HG03521 (cell line): Measurements from ENCODE around the gene SPACA4.

Experiments used
- ATAC-seq: cut with Tn5 transposase; IDR thresholded peaks from one replicate; pipeline ENCODE4 v1.9.1; 2021; ENCODE audit warnings: mild to moderate bottlenecking, moderate library complexity; ENCODE audit not compliant: unreplicated experiment

The SPACA4 gene

DNA sequence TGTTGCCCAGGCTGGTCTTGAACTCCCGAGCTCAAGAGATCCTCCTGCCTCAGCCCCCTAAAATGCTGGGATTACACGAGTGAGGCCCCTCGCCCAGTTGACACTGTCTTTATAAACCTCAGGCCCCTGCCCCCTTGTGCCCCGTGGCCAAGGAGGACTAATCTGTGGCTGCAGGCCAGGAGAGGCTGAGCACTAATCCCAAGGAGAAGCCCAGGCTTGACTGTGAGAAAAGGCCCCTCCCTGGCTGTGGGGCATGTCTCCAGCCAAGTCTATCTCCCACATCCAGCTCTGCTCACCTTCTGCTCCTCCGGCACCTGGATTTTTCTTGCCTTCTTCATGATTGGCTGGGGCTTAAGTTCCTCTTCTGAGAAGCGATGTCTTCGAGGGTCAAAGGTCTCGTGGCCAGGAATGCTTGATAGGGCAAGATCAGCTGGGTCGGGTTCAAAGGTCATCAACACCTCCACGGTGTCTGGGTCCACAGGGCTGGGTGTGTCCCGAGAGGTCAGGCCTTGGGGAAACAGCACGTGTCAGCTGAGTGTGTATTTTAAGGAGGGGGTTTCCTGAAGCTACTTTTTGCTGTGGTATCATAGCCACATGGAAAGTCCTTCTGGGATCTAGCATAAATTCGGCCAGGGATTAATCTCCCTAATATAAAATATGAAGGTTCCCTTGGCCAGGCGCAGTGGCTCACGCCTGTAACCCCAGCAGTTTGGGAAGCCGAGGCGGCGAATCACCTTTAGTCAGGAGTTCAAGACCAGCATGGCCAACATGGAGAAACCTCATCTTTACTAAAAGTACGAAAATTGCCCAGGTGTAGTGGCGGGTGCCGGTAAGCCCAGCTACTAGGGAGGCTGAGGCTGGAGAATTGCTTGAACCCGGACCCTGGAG, 26.9 kb downstream of the SPACA4 start:
- ATAC-seq = no peak

DNA sequence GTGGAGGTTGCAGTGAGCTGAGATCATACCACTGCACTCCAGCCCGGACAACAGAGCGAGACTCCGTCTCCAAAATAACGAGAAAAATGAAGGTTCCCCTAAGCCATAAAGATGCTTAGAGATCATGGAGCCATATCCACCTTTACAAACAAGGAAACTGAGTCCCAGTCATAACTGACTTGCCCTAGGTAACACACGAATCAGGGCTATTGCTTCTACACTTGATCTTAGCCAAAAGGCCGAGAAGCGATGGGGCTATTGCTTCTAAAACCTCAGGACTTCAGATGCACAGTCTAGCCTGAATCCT, 27.4 kb downstream of the SPACA4 start:
- ATAC-seq = no peak

- ATAC-seq = peak; percentile 19
Measured at GRCh38 chr19:48634424-48635262, 28.1 kb downstream of the SPACA4 start.

DNA sequence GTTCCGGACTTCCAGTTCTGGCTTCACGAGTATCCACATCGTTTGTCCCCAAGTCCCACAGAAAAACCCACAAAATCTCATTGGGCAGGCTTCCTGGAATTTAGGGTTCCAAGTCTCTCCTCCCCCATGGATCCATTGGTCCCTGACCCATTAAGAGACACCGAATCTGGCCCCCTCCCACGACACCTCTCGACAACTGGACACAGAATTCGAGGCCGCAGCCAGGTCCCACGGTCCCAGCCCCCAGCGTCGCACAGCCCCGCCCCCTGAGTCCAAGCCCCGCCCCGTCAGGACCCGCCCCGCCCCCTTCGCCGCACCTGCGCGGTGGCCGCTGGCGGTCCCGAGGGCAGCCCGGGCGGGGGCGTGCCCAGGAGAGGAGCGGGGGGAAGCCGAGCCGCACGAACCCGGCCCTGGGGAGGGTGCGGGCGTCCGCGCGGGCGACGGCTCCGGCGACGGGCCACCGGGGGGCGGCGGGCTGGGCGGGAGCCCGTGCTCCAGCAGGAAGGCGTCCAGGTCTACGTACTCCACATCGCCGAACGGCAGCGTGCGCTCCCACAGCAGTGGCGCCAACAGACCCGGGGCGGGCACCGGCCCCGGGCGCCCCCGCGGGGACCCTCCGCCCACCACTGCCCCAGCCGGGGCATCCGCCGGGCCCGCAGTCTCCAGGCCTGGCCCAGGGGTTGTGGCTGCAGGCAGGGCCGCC, 28.9 kb downstream of the SPACA4 start:
- no peak for ATAC-seq

DNA sequence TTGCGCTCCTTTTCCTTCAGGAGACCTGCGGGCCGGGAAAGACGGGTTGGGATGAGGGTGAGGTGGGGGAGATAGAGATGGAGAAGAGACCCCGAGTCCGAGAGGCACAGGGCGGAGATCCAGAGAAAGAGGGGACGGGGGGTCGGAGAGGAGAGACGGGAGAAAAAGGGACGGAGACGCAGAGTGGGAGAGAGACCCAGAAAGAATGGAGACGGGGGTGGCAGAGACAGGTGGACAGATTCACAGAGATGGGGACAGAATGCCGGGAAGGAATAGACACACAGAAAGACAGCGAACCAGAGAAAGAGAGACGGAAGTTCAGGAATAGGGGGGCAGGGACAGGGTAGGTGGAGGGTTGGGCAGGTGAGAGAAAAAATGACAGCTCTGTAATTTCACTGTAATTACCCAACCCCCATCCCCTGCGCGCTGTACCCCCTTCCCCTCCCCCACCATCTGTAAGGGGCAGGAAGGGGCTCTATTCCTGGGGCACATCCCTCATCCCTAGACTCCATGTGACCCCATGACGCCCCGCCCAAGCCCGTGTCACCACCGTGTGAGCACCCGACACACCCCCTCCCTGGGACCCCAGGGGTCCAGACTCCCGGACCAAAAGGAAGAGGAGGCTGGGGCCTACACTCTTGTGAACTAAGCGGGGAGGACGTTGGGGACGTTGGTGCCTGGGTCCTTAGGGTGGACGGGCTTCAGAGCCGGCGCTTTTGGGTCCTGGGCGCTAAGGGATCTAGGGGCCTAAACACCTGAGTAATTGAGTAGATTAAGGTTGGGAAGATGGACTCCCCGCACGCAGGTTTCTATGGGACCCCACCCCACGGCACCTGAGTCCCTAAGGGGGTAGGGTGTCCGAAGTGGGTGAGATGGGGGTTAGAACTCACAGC, 29.7 kb downstream of the SPACA4 start:
- ATAC-seq = no peak

DNA sequence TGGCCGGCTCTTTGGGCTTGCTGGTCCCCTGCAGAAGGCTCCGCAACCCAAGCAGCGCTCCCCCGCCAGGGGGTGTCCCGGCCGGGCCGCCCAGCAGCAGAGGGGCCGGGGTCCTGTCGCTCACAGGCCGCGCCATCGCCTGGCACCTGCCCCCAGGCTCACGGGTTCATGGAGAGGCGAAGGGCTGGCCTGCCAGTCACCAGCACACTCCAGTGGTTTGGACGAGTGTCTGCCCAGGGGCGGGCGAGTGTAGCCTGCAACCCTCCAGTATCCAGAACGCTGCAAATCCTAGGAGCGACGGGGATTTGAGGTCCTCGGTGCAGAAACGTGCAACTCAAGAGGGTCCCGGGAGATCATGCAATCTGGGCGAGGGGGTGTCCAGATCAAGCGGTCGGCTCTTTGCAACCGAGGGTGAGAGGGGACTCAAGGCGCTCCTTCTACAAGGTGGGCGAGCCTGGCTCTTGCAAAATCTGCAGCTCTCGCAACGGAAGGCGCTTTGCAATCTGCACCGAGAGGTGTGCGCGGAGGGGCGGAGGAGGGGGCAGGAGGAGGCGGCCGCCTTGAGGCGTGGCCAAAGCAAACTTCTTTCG, 30.4 kb downstream of the SPACA4 start, which contains the start of gene DBP:
DBP (minus strand) TSS at position 521 of the 590 bp plus-strand sequence; CDS start at position 136, 385 bp downstream.
- no peak for ATAC-seq

DNA sequence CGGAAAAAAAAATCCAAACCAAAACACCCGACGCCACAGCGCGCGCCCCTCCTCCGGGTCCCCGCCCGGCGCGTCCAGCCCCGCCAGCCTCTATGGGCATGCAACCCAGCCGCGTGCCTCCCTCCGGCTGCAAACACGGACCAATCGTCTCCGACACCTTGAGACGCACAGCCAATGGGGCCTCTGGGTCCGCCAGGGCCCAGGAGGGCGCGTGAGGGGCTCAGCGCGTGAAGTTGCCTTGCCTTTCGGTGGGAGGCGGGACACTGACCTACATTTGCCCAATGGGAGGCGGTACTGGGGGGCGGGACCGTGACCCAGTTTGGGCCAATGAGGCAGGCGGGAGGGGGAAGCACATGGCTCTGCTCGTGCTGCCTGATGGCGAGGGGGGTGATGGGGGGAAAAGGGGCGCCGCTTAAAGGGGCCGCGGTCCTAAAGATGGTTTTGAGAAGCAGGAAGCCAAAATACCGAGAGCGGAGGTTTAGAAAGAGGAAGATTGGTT, 31.0 kb downstream of the SPACA4 start:
- ATAC-seq = peak; percentile 73

DNA sequence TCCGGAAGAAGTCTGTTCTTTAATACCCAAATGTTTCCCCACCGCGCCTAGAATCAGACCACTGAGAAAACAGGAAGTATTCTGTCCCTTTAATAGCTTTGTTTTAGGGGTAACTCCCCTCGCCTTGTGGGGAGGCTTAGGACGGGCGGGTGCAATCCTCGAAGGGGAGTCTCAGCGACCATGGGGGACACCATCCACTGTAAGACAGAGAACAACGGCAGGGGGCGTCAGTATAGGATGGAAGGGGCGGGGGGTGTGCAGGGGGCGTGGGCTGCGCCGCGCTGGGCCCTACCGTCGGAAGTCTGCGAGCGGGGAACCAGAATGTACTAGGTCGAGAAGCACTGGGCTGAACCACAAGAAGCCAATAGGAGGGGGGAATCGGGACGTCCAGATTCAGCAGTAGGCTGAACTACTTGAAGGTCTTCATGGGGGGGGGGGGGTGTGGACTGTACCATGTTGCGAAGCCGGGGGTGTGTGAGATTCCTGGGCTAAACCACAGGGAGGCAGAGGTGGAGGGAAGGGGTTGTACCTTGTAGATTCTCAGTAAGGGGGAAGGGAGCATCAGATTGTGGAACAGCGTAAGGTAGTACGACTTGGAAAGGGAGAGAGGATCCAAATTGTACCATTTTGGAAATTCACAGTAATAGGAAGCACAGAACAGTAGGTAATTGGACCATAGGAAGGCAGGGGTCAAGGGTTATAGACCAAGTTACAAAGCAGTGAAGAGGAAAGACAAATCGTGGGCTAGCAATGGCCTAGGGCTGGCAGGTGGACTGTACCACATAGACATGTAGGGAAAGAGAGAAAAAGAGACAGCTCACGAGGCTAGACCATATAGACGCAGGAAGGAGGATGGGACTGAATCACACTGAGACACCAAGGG, 31.6 kb downstream of the SPACA4 start:
- peak; percentile 8 for ATAC-seq

GRCh38 chr19:48638831-48639381, 32.4 kb downstream of the SPACA4 start:
- no peak for ATAC-seq

GRCh38 chr19:48639483-48640375, 33.2 kb downstream of the SPACA4 start:
- no peak for ATAC-seq

DNA sequence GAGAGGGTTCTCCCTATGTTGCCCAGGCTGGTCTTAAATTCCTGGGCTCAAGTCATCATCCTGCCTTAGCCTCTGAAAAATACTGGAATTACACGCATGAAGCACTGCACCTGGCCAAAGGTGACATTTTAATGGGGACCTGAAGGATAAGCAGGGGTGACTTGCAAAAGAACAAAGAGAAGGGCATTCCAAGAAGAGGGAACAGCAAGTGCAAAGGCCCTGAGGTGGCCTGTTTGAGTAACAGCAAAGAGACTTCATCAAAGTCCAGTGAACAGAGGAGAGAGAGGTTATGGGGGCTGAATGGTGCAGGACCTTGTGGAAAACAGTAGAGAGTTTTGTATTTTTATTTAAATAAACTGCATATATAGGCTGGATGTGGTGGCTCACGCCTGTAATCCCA, 35.3 kb downstream of the SPACA4 start:
- ATAC-seq = no peak

DNA sequence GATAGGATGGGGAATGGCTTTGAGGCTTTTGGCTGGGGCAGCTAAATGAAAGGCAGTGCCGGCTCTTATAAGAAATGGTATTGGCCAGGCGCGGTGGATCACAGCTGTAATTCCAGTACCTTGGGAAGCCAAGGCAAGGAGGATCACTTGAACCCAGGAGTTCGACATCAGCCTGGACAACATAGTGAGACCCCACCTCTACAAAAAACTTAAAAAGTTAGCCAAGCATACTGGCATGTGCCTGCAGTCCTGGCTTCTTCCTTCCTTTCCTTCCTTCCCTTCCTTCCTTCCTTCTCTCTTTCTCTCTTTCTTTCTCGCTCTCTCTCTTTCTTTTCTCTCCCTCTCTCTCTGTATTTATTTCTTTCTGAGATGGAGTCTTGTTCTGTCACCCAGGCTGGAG, 36.3 kb downstream of the SPACA4 start:
- no peak for ATAC-seq

- ATAC-seq = no peak
Measured at GRCh38 chr19:48644355-48644754, 37.8 kb downstream of the SPACA4 start.

- ATAC-seq = no peak
Measured at GRCh38 chr19:48644839-48645619, 38.5 kb downstream of the SPACA4 start.

- no peak for ATAC-seq
Measured at GRCh38 chr19:48645620-48646000, 39.1 kb downstream of the SPACA4 start.

DNA sequence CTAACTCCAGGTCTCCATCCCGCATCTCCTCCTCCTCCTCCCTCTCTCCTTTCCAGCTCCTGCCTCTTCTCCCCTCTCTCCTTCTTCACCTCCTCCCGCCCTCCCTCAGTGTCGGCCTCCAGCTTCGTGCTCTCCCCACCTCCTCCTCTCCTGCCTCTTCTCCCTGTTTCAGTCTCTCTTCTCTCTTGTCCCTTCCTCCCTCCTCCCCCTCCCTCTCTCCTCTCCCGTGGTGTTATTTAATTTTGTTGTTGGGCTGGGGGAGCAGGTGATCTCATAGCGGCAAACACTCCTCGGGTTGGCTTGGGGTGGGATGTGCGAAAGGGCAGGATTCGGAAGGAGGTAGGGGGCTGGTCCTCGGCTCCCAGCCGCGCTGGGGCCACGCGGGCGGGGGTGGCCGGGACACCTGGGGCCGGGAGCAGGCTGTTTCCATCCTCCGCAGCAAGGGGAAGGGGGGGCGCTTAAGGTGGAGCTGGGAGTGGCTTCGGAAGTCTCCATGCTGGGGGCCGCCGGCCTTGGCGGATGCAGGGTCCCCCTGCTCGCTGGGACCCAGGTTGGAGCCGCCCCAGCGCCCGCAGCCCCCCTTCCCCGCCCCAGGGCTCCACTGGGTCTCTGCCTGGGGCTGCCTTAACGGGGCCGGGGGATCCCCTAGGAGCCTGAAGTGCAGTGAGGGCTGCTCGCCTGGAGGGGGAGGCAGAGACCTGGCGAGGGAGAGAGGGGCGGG, 39.6 kb downstream of the SPACA4 start, which contains the start of gene CA11:
CA11 (minus strand) TSS at position 187 of the 721 bp plus-strand sequence. CDS start 555 bp downstream, outside the sequence.
- peak; percentile 73 for ATAC-seq
